Left lung (tissue), 10 donors: ENCODE measurements around the gene C12orf75. TPM values are rescaled to one million over a fixed set of nuclear protein-coding genes. Genes with fewer than 3 reads are reported as not detected.
A peak's percentile ranks its signal among the peaks of the same experiment; 100 is the strongest.

Experiments used
- ATAC-seq: fragments of 200-7000 bp; cut with Tn5 transposase; one replicate; pipeline ENCODE4 v1.9.1; 2020; ENCODE audit warnings: moderate library complexity
- DNase-seq, 4 donors: peaks; one replicate each; pipeline ENCODE4 v3.0.0-alpha.2; 2013 to 2020
- H3K27ac ChIP-seq, 2 donors: fragments of 200-600 bp; sonication (generic) in 1 of 2; one replicate each; pipeline versions ENCODE4 v1.5.0 to v1.8.0; 2020 to 2021
- H3K27me3 ChIP-seq, 2 donors: fragments of 200-600 bp; sonication (generic) in 1 of 2; one replicate each; pipeline versions ENCODE4 v1.5.0 to v1.8.0; 2020 to 2021
- H3K36me3 ChIP-seq, 2 donors: fragments of 200-600 bp; sonication (generic) in 1 of 2; one replicate each; pipeline versions ENCODE4 v1.5.0 to v1.8.0; 2020 to 2021
- H3K4me1 ChIP-seq, 2 donors: fragments of 200-600 bp; one replicate each; pipeline ENCODE4 v1.8.0; 2021
- H3K4me3 ChIP-seq, 2 donors: fragments of 200-600 bp; sonication (generic) in 1 of 2; one replicate each; pipeline versions ENCODE4 v1.5.0 to v1.8.0; 2020 to 2021; ENCODE audit warnings: mild to moderate bottlenecking in 1 of 2
- H3K9me3 ChIP-seq, 2 donors: fragments of 200-600 bp; sonication (generic) in 1 of 2; one replicate each; pipeline versions ENCODE4 v1.5.0 to v1.8.0; 2020 to 2021
- intact Hi-C, 2 donors: fragments of 100-400 bp; cut with DNase I; formaldehyde crosslinking; loops; one replicate each; pipeline versions ENCODE4 v1.11.2 to v1.14.2; 2022
- polyA plus RNA-seq, 6 donors: library from polyadenylated mRNA; unstranded; fragments of 120-200 nt; gene quantifications; one replicate each; pipeline ENCODE4 v1.2.1, GENCODE V29; 2013; ENCODE audit not compliant: insufficient read length in 6 of 6
- total RNA-seq, 2 donors: library from RNA; stranded (reverse); fragmentation: NEBNext Ultra II Directional; extraction: Animal tissue kit (Norgen Biotek cat#: 25700); gene quantifications; one replicate each; pipeline ENCODE4 v1.2.1, GENCODE V29; 2021
- TF ChIP-seq, protein P1 (sequence below), 2 donors: fragments of 200-600 bp; sonication (generic) in 1 of 2; IDR thresholded peaks; one replicate each; pipeline versions ENCODE4 v1.5.0 to v1.8.0; 2021; ENCODE audit warnings: antibody characterized with exemption in 2 of 2
- donor health status: DM: no; HTN: yes; CAD: no.
- donor health status: DM: no; HTN: no; CAD: no.

Gene C12orf75
- total and polyA plus RNA-seq, 8 donors: 16.2 to 27.7 (median 18.8) TPM

GRCh38 chr12:105413911-105414487, 83.5 kb downstream of the C12orf75 start:
- Histone ChIP-seq H3K9me3 (no peaks in the 10 kb centered on the region), H3K27me3 (peaks cover 0 to 5% of the 10 kb centered on the region in 2 donors), H3K4me1 (peaks cover 4 to 12% of the 10 kb centered on the region in 2 donors), H3K4me3 (no peak overlapping the region), H3K27ac (no peak overlapping the region), H3K36me3 (no peaks in the 10 kb centered on the region)
- TF ChIP-seq, protein P1, sequence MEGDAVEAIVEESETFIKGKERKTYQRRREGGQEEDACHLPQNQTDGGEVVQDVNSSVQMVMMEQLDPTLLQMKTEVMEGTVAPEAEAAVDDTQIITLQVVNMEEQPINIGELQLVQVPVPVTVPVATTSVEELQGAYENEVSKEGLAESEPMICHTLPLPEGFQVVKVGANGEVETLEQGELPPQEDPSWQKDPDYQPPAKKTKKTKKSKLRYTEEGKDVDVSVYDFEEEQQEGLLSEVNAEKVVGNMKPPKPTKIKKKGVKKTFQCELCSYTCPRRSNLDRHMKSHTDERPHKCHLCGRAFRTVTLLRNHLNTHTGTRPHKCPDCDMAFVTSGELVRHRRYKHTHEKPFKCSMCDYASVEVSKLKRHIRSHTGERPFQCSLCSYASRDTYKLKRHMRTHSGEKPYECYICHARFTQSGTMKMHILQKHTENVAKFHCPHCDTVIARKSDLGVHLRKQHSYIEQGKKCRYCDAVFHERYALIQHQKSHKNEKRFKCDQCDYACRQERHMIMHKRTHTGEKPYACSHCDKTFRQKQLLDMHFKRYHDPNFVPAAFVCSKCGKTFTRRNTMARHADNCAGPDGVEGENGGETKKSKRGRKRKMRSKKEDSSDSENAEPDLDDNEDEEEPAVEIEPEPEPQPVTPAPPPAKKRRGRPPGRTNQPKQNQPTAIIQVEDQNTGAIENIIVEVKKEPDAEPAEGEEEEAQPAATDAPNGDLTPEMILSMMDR (IDR thresholded peaks at IDR 0.05): no peak
- DNase-seq (no peak), ATAC-seq (no peak)
- intact Hi-C loops: no loop called here

GRCh38 chr12:105417732-105418131, 87.2 kb downstream of the C12orf75 start:
- TF ChIP-seq, protein P1 (IDR thresholded peaks at IDR 0.05): no peak
- Histone ChIP-seq H3K27ac (no peak overlapping the region), H3K4me3 (no peak overlapping the region), H3K27me3 (peaks cover 0 to 5% of the 10 kb centered on the region in 2 donors), H3K4me1 (no peaks in the 10 kb centered on the region), H3K36me3 (no peaks in the 10 kb centered on the region), H3K9me3 (no peaks in the 10 kb centered on the region)
- DNase-seq (no peak), ATAC-seq (no peak)
- intact Hi-C loops: no loop called here

GRCh38 chr12:105418229-105418628, 87.7 kb downstream of the C12orf75 start:
- peak; percentile 74 for ATAC-seq

DNA sequence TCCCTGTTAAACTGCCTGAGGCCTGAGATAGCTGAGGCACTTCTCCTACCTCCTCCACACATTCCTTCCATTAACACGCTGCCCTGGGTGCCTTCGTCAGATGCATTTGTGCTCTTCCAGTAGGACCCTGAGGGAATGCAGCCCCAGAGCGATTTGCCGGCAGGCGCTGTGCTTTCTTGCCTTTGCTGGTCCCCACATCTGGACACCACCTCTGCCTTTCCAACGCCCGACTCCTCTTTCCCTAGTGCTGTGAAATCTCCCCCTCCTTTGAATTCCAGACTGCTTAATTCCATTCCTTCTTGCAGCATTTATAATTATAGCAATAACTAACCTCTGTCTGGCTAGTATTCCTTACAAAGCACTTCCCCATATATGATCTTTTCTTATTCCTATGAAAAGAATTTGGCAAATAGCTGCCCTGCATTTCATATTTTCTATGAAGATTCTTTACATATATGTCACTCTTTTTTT, 88.4 kb downstream of the C12orf75 start:
- H3K9me3 ChIP-seq: no peaks in the 10 kb centered on the region
- no peaks in the 10 kb centered on the region for H3K36me3 ChIP-seq
- no peak for ATAC-seq
- DNase-seq: no peak
- intact Hi-C loops: no loop called here
- TF ChIP-seq, protein P1 (IDR thresholded peaks at IDR 0.05): no peak
- no peaks in the 10 kb centered on the region for H3K4me1 ChIP-seq
- H3K4me3 ChIP-seq: no peak overlapping the region
- no peak overlapping the region for H3K27ac ChIP-seq
- H3K27me3 ChIP-seq: peaks cover 0 to 5% of the 10 kb centered on the region in 2 donors

More at GRCh38 chr12:105418229-105418628, 87.7 kb downstream of the C12orf75 start:
- peak in 1 of 4 donors; percentile 16 for DNase-seq
- Histone ChIP-seq H3K27ac (no peak overlapping the region), H3K9me3 (no peaks in the 10 kb centered on the region), H3K27me3 (peaks cover 0 to 5% of the 10 kb centered on the region in 2 donors), H3K36me3 (no peaks in the 10 kb centered on the region), H3K4me1 (no peaks in the 10 kb centered on the region), H3K4me3 (no peak overlapping the region)
- intact Hi-C loops: no loop called here
- TF ChIP-seq, protein P1 (IDR thresholded peaks at IDR 0.05): no peak

GRCh38 chr12:105419606-105420005, 89.1 kb downstream of the C12orf75 start:
- intact Hi-C loops: loop anchor here in 1 of 2 donors (5.0 kb wide), 2 partner anchors 718 to 803 kb away; partner anchors contain the start of gene NUAK1
- TF ChIP-seq, protein P1 (IDR thresholded peaks at IDR 0.05): no peak
- DNase-seq (no peak), ATAC-seq (no peak)
- H3K4me3 ChIP-seq: no peak overlapping the region
- no peaks in the 10 kb centered on the region for H3K9me3 ChIP-seq
- no peak overlapping the region for H3K27ac ChIP-seq
- H3K36me3 ChIP-seq: no peaks in the 10 kb centered on the region
- peaks cover 0 to 5% of the 10 kb centered on the region in 2 donors for H3K27me3 ChIP-seq
- H3K4me1 ChIP-seq: no peaks in the 10 kb centered on the region
